ENCODE measurements around the gene FOXA1. TPM values are rescaled to one million over a fixed set of nuclear protein-coding genes. Genes with fewer than 3 reads are reported as not detected.

The FOXA1 gene
- total and polyA plus RNA-seq, 9 of the 15 experiments (the other 6 are each of a cell fraction or from before 2014, with no cell fraction given) = 0.20 to 3.0 (median 1.3) TPM

DNA sequence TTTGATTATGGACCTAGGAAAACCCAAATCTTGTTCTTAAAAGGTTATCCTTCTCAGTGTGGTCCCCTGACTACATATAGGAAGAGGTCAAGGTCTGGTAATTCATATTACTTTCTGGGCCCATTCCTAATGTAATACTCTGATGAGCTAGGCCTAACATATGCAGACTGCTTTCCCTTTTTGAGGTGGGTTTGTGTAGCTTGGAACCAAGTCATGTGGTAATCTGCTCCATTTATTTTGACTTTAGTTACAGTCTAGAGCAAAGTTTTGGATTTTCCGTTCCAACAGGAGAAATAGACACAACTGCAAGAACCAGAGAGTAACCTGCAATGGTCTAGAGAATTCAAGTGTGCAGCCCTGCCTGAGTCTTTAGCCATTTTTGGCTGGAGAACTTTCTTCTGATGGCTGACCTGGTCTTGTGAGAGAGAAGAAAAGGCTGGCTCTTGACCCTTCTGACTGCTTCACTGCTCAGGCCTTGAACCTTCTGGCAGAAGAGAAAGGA, 22.9 kb upstream of the FOXA1 start:
- in situ Hi-C loops (cut with MboI) = no loop called here
- no peak overlapping the region for H2AFZ ChIP-seq (ENCODE audit: low read depth, low read length)

More for the DNA sequence above, 22.9 kb upstream of the FOXA1 start:
- ATAC-seq (no peak), FAIRE-seq (no peak), DNase-seq (ENCODE audit: extremely low read depth in 1 of 4, low spot score in 3 of 4) (no peak)
- no peak overlapping the region for H3K4me3 ChIP-seq
- H3K4me2 ChIP-seq (ENCODE audit: insufficient read depth, low read length) = no peak overlapping the region
- CTCF ChIA-PET (ENCODE audit: low intra/inter-chr PET ratio) = interaction anchor here (0.6 kb wide), 1 partner anchor 362 kb away, joined by 3 read pairs; no protein-coding TSS in a partner anchor
- intact Hi-C loops (cut with micrococcal nuclease) = no loop called here
- no peaks in the 10 kb centered on the region for H3K79me2 ChIP-seq (ENCODE audit: control insufficient read depth, insufficient read depth, low read length)
- BruUV-seq (replicated peaks) = no TSS peak
- H3K9me1 ChIP-seq (ENCODE audit: control insufficient read depth, insufficient read depth, low read length) = no peaks in the 10 kb centered on the region
- 0% methylated on average over 1 of the region's 1 CpG for WGBS (ENCODE audit: insufficient coverage, low coverage, missing lambda C conversion rate)
- no peaks in the 10 kb centered on the region for H4K20me1 ChIP-seq (replicated peaks; ENCODE audit: control insufficient read depth, insufficient read depth, low read length)
- H3K27me3 ChIP-seq (ENCODE audit: control insufficient read depth in 2 of 2, insufficient read depth in 2 of 2, low read length in 2 of 2) = peaks cover 0 to 9% of the 10 kb centered on the region in 2 experiments; a peak in 3 of 5 replicates
- peaks cover 0 to 6% of the 10 kb centered on the region in 2 experiments; a peak in 2 of 5 replicates for H3K4me1 ChIP-seq (replicated peaks in 1 of 2; ENCODE audit: control insufficient read depth in 2 of 2, insufficient read depth in 2 of 2, low read length in 2 of 2)
- no peak overlapping the region for H3K9ac ChIP-seq (ENCODE audit: insufficient read depth in 1 of 2, low read depth in 2 of 2, low read length in 2 of 2)
- no peak for TF ChIP-seq MAFF (IDR thresholded peaks at IDR 0.05; ENCODE audit: low read length)
- TF ChIP-seq NELFE (IDR thresholded peaks at IDR 0.05; ENCODE audit: insufficient read depth, insufficient read length) = no peak
- TF ChIP-seq ETV1 (tag; conservative IDR thresholded peaks at IDR 0.05; ENCODE audit: low read depth) = no peak
- TF ChIP-seq RAD21 (CRISPR knock-in tag; conservative IDR thresholded peaks at IDR 0.05 in 1 of 2, IDR thresholded peaks at IDR 0.05 in 1 of 2) = no peak
- no peak for TF ChIP-seq MCM3 (IDR thresholded peaks at IDR 0.05)
- no peak for TF ChIP-seq CBFB (CRISPR knock-in tag; IDR thresholded peaks at IDR 0.05)
- TF ChIP-seq CEBPG (CRISPR knock-in tag; IDR thresholded peaks at IDR 0.05) = no peak
- TF ChIP-seq CEBPG (tag; conservative IDR thresholded peaks at IDR 0.05 in 1 of 2, IDR thresholded peaks at IDR 0.05 in 1 of 2) = no peak
- TF ChIP-seq, protein P1, sequence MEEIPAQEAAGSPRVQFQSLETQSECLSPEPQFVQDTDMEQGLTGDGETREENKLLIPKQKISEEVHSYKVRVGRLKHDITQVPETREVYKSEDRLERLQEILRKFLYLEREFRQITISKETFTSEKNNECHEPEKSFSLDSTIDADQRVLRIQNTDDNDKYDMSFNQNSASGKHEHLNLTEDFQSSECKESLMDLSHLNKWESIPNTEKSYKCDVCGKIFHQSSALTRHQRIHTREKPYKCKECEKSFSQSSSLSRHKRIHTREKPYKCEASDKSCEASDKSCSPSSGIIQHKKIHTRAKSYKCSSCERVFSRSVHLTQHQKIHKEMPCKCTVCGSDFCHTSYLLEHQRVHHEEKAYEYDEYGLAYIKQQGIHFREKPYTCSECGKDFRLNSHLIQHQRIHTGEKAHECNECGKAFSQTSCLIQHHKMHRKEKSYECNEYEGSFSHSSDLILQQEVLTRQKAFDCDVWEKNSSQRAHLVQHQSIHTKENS (CRISPR knock-in tag; IDR thresholded peaks at IDR 0.05) = no peak
- no peak for TF ChIP-seq ZBTB8A (IDR thresholded peaks at IDR 0.05; ENCODE audit: partially characterized antibody)
- no peak for TF ChIP-seq ZNF146 (CRISPR knock-in tag; IDR thresholded peaks at IDR 0.05; ENCODE audit: unreplicated experiment)
- no peak for TF ChIP-seq XRCC3 (IDR thresholded peaks at IDR 0.05)
- no peak for TF ChIP-seq RBM15 (IDR thresholded peaks at IDR 0.05; ENCODE audit: insufficient read depth, low read length)
- H3K9me3 ChIP-seq (replicated peaks; ENCODE audit: control insufficient read depth, insufficient read depth, low read depth, low read length) = no peaks in the 10 kb centered on the region
- H3K27ac ChIP-seq (ENCODE audit: extremely low read depth, low read depth, low read length) = no peak overlapping the region
- H3K36me3 ChIP-seq (ENCODE audit: control insufficient read depth, insufficient read depth, low read length) = no peaks in the 10 kb centered on the region
- POLR2A ChIA-PET = no interaction called here
